Osteoblast (primary cell): ENCODE data around the gene NAV2. TPM values are rescaled to one million over a fixed set of nuclear protein-coding genes. Genes with fewer than 3 reads are reported as not detected.

Source experiments
- DNase-seq: peaks from one replicate; pipeline ENCODE4 v3.0.0; 2011; ENCODE audit warnings: low spot score, mixed read lengths; ENCODE audit not compliant: insufficient read length; ENCODE audit errors: missing footprints
- H2AFZ ChIP-seq: 2 replicates; pipeline ENCODE4 v1.6.0; 2011; ENCODE audit warnings: mild to moderate bottlenecking, low read length
- H3K27ac ChIP-seq: 2 replicates; pipeline ENCODE4 v1.5.1; 2011; ENCODE audit warnings: mild to moderate bottlenecking, low read depth, low read length, moderate library complexity
- H3K27me3 ChIP-seq: 2 replicates; pipeline ENCODE4 v1.6.0; 2012; ENCODE audit warnings: mild to moderate bottlenecking, control low read depth, inconsistent platforms, low read length, moderate library complexity; ENCODE audit not compliant: insufficient read depth
- H3K36me3 ChIP-seq: 2 replicates; pipeline ENCODE4 v1.5.1; 2011; ENCODE audit warnings: mild to moderate bottlenecking, low read length, control low read depth, moderate library complexity; ENCODE audit not compliant: insufficient read depth
- H3K4me1 ChIP-seq: 2 replicates; pipeline ENCODE4 v1.5.1; 2011; ENCODE audit warnings: mild to moderate bottlenecking, low read length, control low read depth, moderate library complexity; ENCODE audit not compliant: insufficient read depth
- H3K4me2 ChIP-seq: 2 replicates; pipeline ENCODE4 v1.6.0; 2011; ENCODE audit warnings: mild to moderate bottlenecking, low read length; ENCODE audit not compliant: insufficient read depth
- H3K4me3 ChIP-seq: fragments of 200-600 bp; sonication (generic); 3 replicates; pipeline ENCODE4 v1.5.1; 2012; ENCODE audit warnings: mild to moderate bottlenecking, low read length, inconsistent platforms; ENCODE audit not compliant: insufficient read depth
- H3K79me2 ChIP-seq: 2 replicates; pipeline ENCODE4 v1.6.0; 2012; ENCODE audit warnings: mild to moderate bottlenecking, low read length, control low read depth, inconsistent platforms; ENCODE audit not compliant: insufficient read depth
- H3K9me3 ChIP-seq: 2 replicates; pipeline ENCODE4 v1.5.1; 2011; ENCODE audit warnings: low read depth, low read length, control low read depth
- H4K20me1 ChIP-seq: 2 replicates; pipeline ENCODE4 v1.6.0; 2012; ENCODE audit warnings: mild to moderate bottlenecking, low read length, control low read depth; ENCODE audit not compliant: insufficient read depth
- total RNA-seq: library from RNA; depleted of rRNA; stranded (reverse); fragments of >200 nt; gene quantifications from 2 replicates; pipeline ENCODE4 v1.2.3, GENCODE V29; 2012
- TF ChIP-seq, protein P1 (sequence below): IDR thresholded peaks from 2 replicates; pipeline ENCODE4 v1.5.1; 2011; ENCODE audit warnings: mild to moderate bottlenecking, low read depth, low read length, moderate library complexity; ENCODE audit errors: extremely low read depth

Gene NAV2
- total RNA-seq, 1 donor: 8.7 TPM

- Histone ChIP-seq H3K36me3 (peaks cover 42% of the 10 kb centered on the region), H3K9me3 (no peaks in the 10 kb centered on the region), H3K27ac (no peak overlapping the region), H3K27me3 (no peaks in the 10 kb centered on the region), H2AFZ (no peak overlapping the region), H3K4me3 (no peak overlapping the region), H4K20me1 (peaks cover 3% of the 10 kb centered on the region), H3K4me1 (no peaks in the 10 kb centered on the region), H3K4me2 (no peak overlapping the region), H3K79me2 (peaks cover 22% of the 10 kb centered on the region)
- no peak for DNase-seq
- TF ChIP-seq, protein P1, sequence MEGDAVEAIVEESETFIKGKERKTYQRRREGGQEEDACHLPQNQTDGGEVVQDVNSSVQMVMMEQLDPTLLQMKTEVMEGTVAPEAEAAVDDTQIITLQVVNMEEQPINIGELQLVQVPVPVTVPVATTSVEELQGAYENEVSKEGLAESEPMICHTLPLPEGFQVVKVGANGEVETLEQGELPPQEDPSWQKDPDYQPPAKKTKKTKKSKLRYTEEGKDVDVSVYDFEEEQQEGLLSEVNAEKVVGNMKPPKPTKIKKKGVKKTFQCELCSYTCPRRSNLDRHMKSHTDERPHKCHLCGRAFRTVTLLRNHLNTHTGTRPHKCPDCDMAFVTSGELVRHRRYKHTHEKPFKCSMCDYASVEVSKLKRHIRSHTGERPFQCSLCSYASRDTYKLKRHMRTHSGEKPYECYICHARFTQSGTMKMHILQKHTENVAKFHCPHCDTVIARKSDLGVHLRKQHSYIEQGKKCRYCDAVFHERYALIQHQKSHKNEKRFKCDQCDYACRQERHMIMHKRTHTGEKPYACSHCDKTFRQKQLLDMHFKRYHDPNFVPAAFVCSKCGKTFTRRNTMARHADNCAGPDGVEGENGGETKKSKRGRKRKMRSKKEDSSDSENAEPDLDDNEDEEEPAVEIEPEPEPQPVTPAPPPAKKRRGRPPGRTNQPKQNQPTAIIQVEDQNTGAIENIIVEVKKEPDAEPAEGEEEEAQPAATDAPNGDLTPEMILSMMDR: no peak
These were observed 169.7 kb downstream of the NAV2 start for GRCh38 chr11:19882356-19882755.

DNA sequence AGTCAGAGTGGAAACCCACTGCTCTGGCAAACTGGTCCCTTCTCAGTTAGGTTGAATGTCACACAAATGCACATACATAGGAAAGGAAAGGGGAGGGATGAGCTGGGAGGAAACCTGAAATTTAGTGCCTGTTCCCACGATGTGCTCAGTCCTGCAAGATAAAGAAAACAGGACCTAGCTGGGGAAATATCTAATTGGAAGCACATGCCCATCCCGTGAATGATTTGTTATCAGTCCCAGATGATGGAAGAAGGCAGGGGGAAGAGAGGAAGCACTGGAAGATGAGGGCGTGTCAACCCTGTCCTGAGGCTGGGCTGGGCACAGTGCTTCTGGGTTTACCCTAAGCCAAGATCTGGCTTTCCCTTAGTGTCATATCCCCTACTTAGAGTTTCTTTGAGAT lies 173.9 kb downstream of the NAV2 start:
- Histone ChIP-seq H3K4me3 (no peak overlapping the region), H3K79me2 (peaks cover 16% of the 10 kb centered on the region), H4K20me1 (peaks cover 3% of the 10 kb centered on the region), H3K4me1 (peaks cover 24% of the 10 kb centered on the region), H2AFZ (no peak overlapping the region), H3K27me3 (no peaks in the 10 kb centered on the region), H3K4me2 (no peak overlapping the region), H3K27ac (no peak overlapping the region), H3K9me3 (no peaks in the 10 kb centered on the region), H3K36me3 (peaks cover 33% of the 10 kb centered on the region)
- no peak for DNase-seq
- TF ChIP-seq, protein P1: no peak

GRCh38 chr11:19887842-19888241 lies 175.2 kb downstream of the NAV2 start:
- Histone ChIP-seq H2AFZ (no peak overlapping the region), H3K27me3 (no peaks in the 10 kb centered on the region), H4K20me1 (peaks cover 3% of the 10 kb centered on the region), H3K27ac (no peak overlapping the region), H3K4me1 (peaks cover 31% of the 10 kb centered on the region), H3K4me2 (no peak overlapping the region), H3K9me3 (no peaks in the 10 kb centered on the region), H3K36me3 (peaks cover 26% of the 10 kb centered on the region), H3K79me2 (peaks cover 18% of the 10 kb centered on the region), H3K4me3 (no peak overlapping the region)
- DNase-seq: no peak
- TF ChIP-seq, protein P1: no peak

GRCh38 chr11:19889531-19889930 lies 176.9 kb downstream of the NAV2 start:
- Histone ChIP-seq H3K27ac (peak overlapping the region; percentile 63), H3K4me1 (peaks cover 33% of the 10 kb centered on the region), H3K36me3 (peaks cover 21% of the 10 kb centered on the region), H3K4me3 (no peak overlapping the region), H3K4me2 (peak overlapping the region; percentile 8), H3K27me3 (no peaks in the 10 kb centered on the region), H3K9me3 (no peaks in the 10 kb centered on the region), H2AFZ (no peak overlapping the region), H4K20me1 (peaks cover 3% of the 10 kb centered on the region), H3K79me2 (peaks cover 17% of the 10 kb centered on the region)
- TF ChIP-seq, protein P1: no peak
- no peak for DNase-seq
